H9 (cell line): ENCODE data around the gene SRRM3. TPM values are rescaled to one million over a fixed set of nuclear protein-coding genes. Genes with fewer than 3 reads are reported as not detected.
A peak's percentile ranks its signal among the peaks of the same experiment; 100 is the strongest.
"Not testable (repeated sequence)": the region's sequence is repeated elsewhere in the genome, so short reads cannot be mapped to it uniquely, and the experiment has no call there.

Experiments
- DNase-seq: peaks from one replicate; pipeline ENCODE4 v3.0.0-alpha.2; 2017
- H2AFZ ChIP-seq: one replicate; pipeline ENCODE4 v1.6.1; 2013; ENCODE audit warnings: mild to moderate bottlenecking, low read length, control low read depth, moderate library complexity
- H2AK5ac ChIP-seq: 2 replicates; pipeline ENCODE4 v1.6.1; 2013; ENCODE audit warnings: low read length, control low read depth, mixed read lengths; ENCODE audit not compliant: insufficient read length
- H2BK120ac ChIP-seq: one replicate; pipeline ENCODE4 v1.6.1; 2013; ENCODE audit warnings: low read depth, mild to moderate bottlenecking, low read length, control low read depth, inconsistent platforms; ENCODE audit not compliant: poor library complexity, severe bottlenecking
- H2BK12ac ChIP-seq: 2 replicates; pipeline ENCODE4 v1.6.1; 2013; ENCODE audit warnings: low read length, control low read depth, mixed read lengths, low read depth; ENCODE audit not compliant: insufficient read length
- H2BK15ac ChIP-seq: 2 replicates; pipeline ENCODE4 v1.6.1; 2013; ENCODE audit warnings: low read depth, low read length, control low read depth
- H2BK20ac ChIP-seq: one replicate; pipeline ENCODE4 v1.6.1; 2013; ENCODE audit warnings: low read depth, mild to moderate bottlenecking, low read length, control low read depth, inconsistent platforms; ENCODE audit not compliant: poor library complexity, severe bottlenecking
- H2BK5ac ChIP-seq: 2 replicates; pipeline ENCODE4 v1.6.1; 2013; ENCODE audit warnings: low read length, control low read depth, mixed read lengths; ENCODE audit not compliant: insufficient read length
- H3K14ac ChIP-seq: 2 replicates; pipeline ENCODE4 v1.6.1; 2013; ENCODE audit warnings: low read length, control low read depth; ENCODE audit not compliant: insufficient read depth
- H3K18ac ChIP-seq: 2 replicates; pipeline ENCODE4 v1.6.1; 2013; ENCODE audit warnings: low read depth, mild to moderate bottlenecking, mixed read lengths, low read length, control low read depth; ENCODE audit not compliant: insufficient read length
- H3K23ac ChIP-seq: 2 replicates; pipeline ENCODE4 v1.6.1; 2013; ENCODE audit warnings: low read length, control low read depth, mixed read lengths, low read depth; ENCODE audit not compliant: insufficient read length
- H3K23me2 ChIP-seq: 2 replicates; pipeline ENCODE4 v1.6.1; 2013; ENCODE audit warnings: low read depth, mild to moderate bottlenecking, mixed read lengths, low read length, control low read depth; ENCODE audit not compliant: insufficient read length, poor library complexity, severe bottlenecking
- H3K27ac ChIP-seq: 2 replicates; pipeline ENCODE4 v1.5.1; 2013; ENCODE audit warnings: low read length, control low read depth, mixed read lengths, low read depth; ENCODE audit not compliant: insufficient read length
- H3K27me3 ChIP-seq: 2 replicates; pipeline ENCODE4 v1.6.1; 2013; ENCODE audit warnings: low read length, control low read depth, inconsistent platforms; ENCODE audit not compliant: insufficient read depth
- H3K4ac ChIP-seq: 2 replicates; pipeline ENCODE4 v1.6.1; 2013; ENCODE audit warnings: low read depth, mild to moderate bottlenecking, control low read depth, inconsistent platforms, low read length, moderate library complexity
- H3K4me1 ChIP-seq: 2 replicates; pipeline ENCODE4 v1.6.1; 2013; ENCODE audit warnings: low read length, control low read depth, inconsistent platforms; ENCODE audit not compliant: insufficient read depth
- H3K4me2 ChIP-seq: 2 replicates; pipeline ENCODE4 v1.6.1; 2013; ENCODE audit warnings: low read length, control low read depth, mixed read lengths; ENCODE audit not compliant: insufficient read length, insufficient read depth
- H3K56ac ChIP-seq: 2 replicates; pipeline ENCODE4 v1.6.1; 2013; ENCODE audit warnings: low read depth, mild to moderate bottlenecking, mixed read lengths, low read length, control low read depth; ENCODE audit not compliant: insufficient read length
- H3K79me1 ChIP-seq: 2 replicates; pipeline ENCODE4 v1.6.1; 2013; ENCODE audit warnings: low read depth, mild to moderate bottlenecking, moderate library complexity, low read length, control low read depth, inconsistent platforms; ENCODE audit not compliant: insufficient read depth, poor library complexity, severe bottlenecking
- H3K79me2 ChIP-seq: 2 replicates; pipeline ENCODE4 v1.6.1; 2013; ENCODE audit warnings: low read length, control low read depth, inconsistent platforms; ENCODE audit not compliant: insufficient read depth
- H3K9ac ChIP-seq: 2 replicates; pipeline ENCODE4 v1.6.1; 2013; ENCODE audit warnings: low read length, control low read depth, mixed read lengths; ENCODE audit not compliant: insufficient read length; ENCODE audit errors: extremely low read depth
- H3K9me3 ChIP-seq: one replicate; pipeline ENCODE4 v1.6.1; 2013; ENCODE audit warnings: low read depth, low read length, inconsistent platforms; ENCODE audit not compliant: control insufficient read depth
- H3T11ph ChIP-seq: one replicate; pipeline ENCODE4 v1.6.1; 2013; ENCODE audit warnings: mild to moderate bottlenecking, low read length, control low read depth, inconsistent platforms
- H4K20me1 ChIP-seq: one replicate; pipeline ENCODE4 v1.6.1; 2013; ENCODE audit not compliant: control insufficient read depth, insufficient read length, insufficient read depth
- H4K5ac ChIP-seq: 2 replicates; pipeline ENCODE4 v1.6.1; 2013; ENCODE audit warnings: low read depth, mild to moderate bottlenecking, mixed read lengths, low read length, control low read depth; ENCODE audit not compliant: insufficient read length
- H4K8ac ChIP-seq: replicated peaks from 2 replicates; pipeline ENCODE4 v1.6.1; 2013; ENCODE audit warnings: low read length, control low read depth, mixed read lengths, low read depth; ENCODE audit not compliant: insufficient read length
- H4K91ac ChIP-seq: 2 replicates; pipeline ENCODE4 v1.6.1; 2013; ENCODE audit warnings: low read depth, mild to moderate bottlenecking, moderate library complexity, mixed read lengths, low read length, control low read depth; ENCODE audit not compliant: insufficient read length
- H3K27ac Mint-ChIP-seq, 3 experiments: 2 replicates in 2 of 3; 3 replicates in 1 of 3; pipeline ENCODE4 v1.8.0; 2020 to 2021; ENCODE audit warnings: mixed read lengths in 3 of 3, mild to moderate bottlenecking in 1 of 3, moderate library complexity in 1 of 3
- H3K27me3 Mint-ChIP-seq: 2 replicates; pipeline ENCODE4 v1.8.0; 2021; ENCODE audit warnings: low read depth, mild to moderate bottlenecking, moderate library complexity, mixed read lengths
- H3K36me3 Mint-ChIP-seq, 3 experiments: 2 replicates in 2 of 3; 3 replicates in 1 of 3; pipeline ENCODE4 v1.8.0; 2020 to 2021; ENCODE audit warnings: low read depth in 3 of 3, mixed read lengths in 3 of 3; ENCODE audit not compliant: insufficient read depth in 1 of 3
- H3K4me1 Mint-ChIP-seq, 2 experiments: 2 replicates each; pipeline ENCODE4 v1.8.0; 2020; ENCODE audit warnings: mixed read lengths in 2 of 2
- H3K4me3 Mint-ChIP-seq, 2 experiments: 2 replicates in 1 of 2; 3 replicates in 1 of 2; pipeline ENCODE4 v1.8.0; 2020 to 2021; ENCODE audit warnings: mild to moderate bottlenecking in 2 of 2, mixed read lengths in 2 of 2, moderate library complexity in 1 of 2
- H3K9me3 Mint-ChIP-seq, 2 experiments: 2 replicates in 1 of 2; 3 replicates in 1 of 2; pipeline ENCODE4 v1.8.0; 2020; ENCODE audit warnings: mild to moderate bottlenecking in 2 of 2, mixed read lengths in 2 of 2, moderate library complexity in 1 of 2
- CTCF ChIP-seq: fragments of 200-600 bp; sonication (generic); conservative IDR thresholded peaks from 3 replicates; pipeline ENCODE4 v1.8.0; 2021; ENCODE audit warnings: antibody characterized with exemption, mild to moderate bottlenecking
- WGBS: extraction: QIAGEN DNeasy Blood & Tissue Kit; methylation state at CpG from one replicate; pipeline ENCODE4 v1.1.7; 2013; ENCODE audit warnings: missing lambda C conversion rate, low lambda C conversion rate, mixed read lengths; ENCODE audit not compliant: insufficient read length; ENCODE audit errors: extremely low coverage; 5-methylcytosine and 5-hydroxymethylcytosine counted together
- total RNA-seq: library from RNA; stranded (reverse); gene quantifications from 2 replicates; pipeline ENCODE4 v1.2.1, GENCODE V29; 2021

Gene SRRM3
- total RNA-seq, 1 experiment from 2014 or later, result 11.0 TPM

- H2BK5ac ChIP-seq, result no peak overlapping the region
- no peaks in the 10 kb centered on the region for H4K20me1 ChIP-seq
- no peak overlapping the region for H3K27ac ChIP-seq
- peaks cover 4% of the 10 kb centered on the region for H3K23me2 ChIP-seq
- H3K23ac ChIP-seq, result no peak overlapping the region
- H3K9me3 ChIP-seq, result no peaks in the 10 kb centered on the region
- DNase-seq, result no peak
- H2BK20ac ChIP-seq, result no peak overlapping the region
- no peaks in the 10 kb centered on the region for H3K79me2 ChIP-seq
- H3K9ac ChIP-seq, result no peak overlapping the region
- no peak overlapping the region for H3K4me2 ChIP-seq
- H3K27me3 ChIP-seq, result no peaks in the 10 kb centered on the region; the same call in 1 of the 2 replicates
- no peak overlapping the region for H3K56ac ChIP-seq
- peaks cover 4% of the 10 kb centered on the region; the same call in 1 of the 2 replicates for H3K4me1 ChIP-seq
- no peak overlapping the region for H3T11ph ChIP-seq
- no peak overlapping the region for H2BK12ac ChIP-seq
- H3K4me3 Mint-ChIP-seq, result no peak overlapping the region
- WGBS, result no CpG with 5 or more reads among the region's 16 CpGs
- no peak overlapping the region for H2BK15ac ChIP-seq
- no peak overlapping the region for H2BK120ac ChIP-seq
- no peak overlapping the region for H2AK5ac ChIP-seq
- no peak overlapping the region for H3K14ac ChIP-seq
- H3K4me1 Mint-ChIP-seq, result peaks cover 17 to 30% of the 10 kb centered on the region in 2 experiments
- no peak overlapping the region for H3K4ac ChIP-seq
- H4K5ac ChIP-seq, result no peak overlapping the region
- H3K18ac ChIP-seq, result no peak overlapping the region
- peak overlapping the region in 1 of 3 experiments; percentile 11; a peak in 1 of 7 replicates for H3K27ac Mint-ChIP-seq
- H3K27me3 Mint-ChIP-seq, result peaks cover 29% of the 10 kb centered on the region
- H4K91ac ChIP-seq, result no peak overlapping the region
- no peaks in the 10 kb centered on the region; a peak in 1 of 5 replicates for H3K9me3 Mint-ChIP-seq
- no peak for TF ChIP-seq CTCF
- no peak overlapping the region for H4K8ac ChIP-seq
- H2AFZ ChIP-seq, result no peak overlapping the region
- no peaks in the 10 kb centered on the region for H3K79me1 ChIP-seq
- peaks cover 4 to 23% (median 9%) of the 10 kb centered on the region in 3 experiments for H3K36me3 Mint-ChIP-seq
These were observed 85.2 kb downstream of the SRRM3 start for GRCh38 chr7:76286842-76287403.

DNA sequence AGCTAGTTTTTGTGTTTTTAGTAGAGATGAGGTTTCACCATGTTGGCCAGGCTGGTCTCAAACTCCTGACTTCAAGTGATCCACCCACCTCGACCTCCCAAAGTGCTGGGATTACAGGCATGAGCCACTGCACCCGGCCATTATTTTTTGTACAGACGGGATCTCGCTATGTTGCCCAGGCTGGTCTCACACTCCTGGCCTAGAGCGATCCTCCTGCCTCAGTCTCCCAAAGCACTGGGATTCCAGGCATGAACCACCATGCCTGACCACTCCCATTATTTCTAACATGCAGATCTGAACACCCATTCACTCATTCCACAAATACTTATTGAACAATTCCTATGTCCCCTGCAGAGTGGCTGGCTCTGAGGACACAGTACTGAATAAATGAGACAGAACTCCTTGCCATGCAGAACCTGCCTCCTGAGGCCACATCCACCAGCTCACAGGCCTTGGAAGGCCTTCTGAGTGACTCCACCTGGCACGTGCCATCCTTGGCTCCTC is 89.2 kb downstream of the SRRM3 start:
- not testable (repeated sequence) for H2BK120ac ChIP-seq, H3K27me3 Mint-ChIP-seq, H4K8ac ChIP-seq, H3K4me2 ChIP-seq, H3K23ac ChIP-seq, H3K9ac ChIP-seq, H3K79me1 ChIP-seq, H4K20me1 ChIP-seq, H3K4ac ChIP-seq, H2AFZ ChIP-seq, H3K9me3 Mint-ChIP-seq, H3K79me2 ChIP-seq, H3T11ph ChIP-seq, H2BK5ac ChIP-seq, H4K5ac ChIP-seq, H2AK5ac ChIP-seq, H2BK15ac ChIP-seq, DNase-seq, H2BK20ac ChIP-seq, H3K56ac ChIP-seq, H3K9me3 ChIP-seq, H3K27me3 ChIP-seq, H3K4me1 ChIP-seq, H3K36me3 Mint-ChIP-seq, H3K23me2 ChIP-seq
- H3K18ac ChIP-seq, result peak overlapping the region; percentile 83
- peak overlapping the region in 1 of 2 experiments; percentile 26; a peak in 2 of 5 replicates for H3K4me3 Mint-ChIP-seq
- peak overlapping the region; percentile 69 for H2BK12ac ChIP-seq
- H3K14ac ChIP-seq, result peak overlapping the region; percentile 14
- peak overlapping the region; percentile 72 for H4K91ac ChIP-seq
- no CpG with 5 or more reads among the region's 6 CpGs for WGBS
- peak overlapping the region in 2 of 3 experiments; percentile 2 to 92; a peak in 4 of 7 replicates for H3K27ac Mint-ChIP-seq
- H3K27ac ChIP-seq, result peak overlapping the region; percentile 14
- peaks cover 25 to 42% of the 10 kb centered on the region in 2 experiments for H3K4me1 Mint-ChIP-seq
